ENCODE data around the gene AATK.

Gene AATK

GRCh38 chr17:81115219-81115618 lies 50.8 kb downstream of the AATK start:
- no peak for DNase-seq (ENCODE audit: low read depth, low spot score)

- DNase-seq (ENCODE audit: low read depth, low spot score) = no peak
Observed at GRCh38 chr17:81114351-81115093, 51.5 kb downstream of the AATK start.

GRCh38 chr17:81113158-81113724 lies 52.8 kb downstream of the AATK start:
- DNase-seq (ENCODE audit: low read depth, low spot score) = no peak

GRCh38 chr17:81112450-81112849 lies 53.6 kb downstream of the AATK start:
- DNase-seq (ENCODE audit: low read depth, low spot score) = no peak

- no peak for DNase-seq (ENCODE audit: low read depth, low spot score)
Observed at GRCh38 chr17:81111066-81111465, 55.0 kb downstream of the AATK start.

- DNase-seq (ENCODE audit: low read depth, low spot score) = no peak
Observed at GRCh38 chr17:81110488-81111040, 55.5 kb downstream of the AATK start.

GRCh38 chr17:81109957-81110356 lies 56.1 kb downstream of the AATK start:
- DNase-seq (ENCODE audit: low read depth, low spot score) = no peak

GRCh38 chr17:81108220-81108619 lies 57.8 kb downstream of the AATK start:
- no peak for DNase-seq (ENCODE audit: low read depth, low spot score)

- no peak for DNase-seq (ENCODE audit: low read depth, low spot score)
Observed at GRCh38 chr17:81106716-81107115, 59.3 kb downstream of the AATK start.

- DNase-seq (ENCODE audit: low read depth, low spot score) = no peak
Observed at GRCh38 chr17:81103379-81103778, 62.6 kb downstream of the AATK start.

GRCh38 chr17:81102869-81103268 lies 63.2 kb downstream of the AATK start:
- no peak for DNase-seq (ENCODE audit: low read depth, low spot score)

GRCh38 chr17:81102352-81102751 lies 63.7 kb downstream of the AATK start:
- DNase-seq (ENCODE audit: low read depth, low spot score) = no peak

- DNase-seq (ENCODE audit: low read depth, low spot score) = no peak
Observed at GRCh38 chr17:81101614-81102306, 64.3 kb downstream of the AATK start.

GRCh38 chr17:81100668-81101067 lies 65.4 kb downstream of the AATK start:
- no peak for DNase-seq (ENCODE audit: low read depth, low spot score)

GRCh38 chr17:81099888-81100287 lies 66.1 kb downstream of the AATK start:
- DNase-seq (ENCODE audit: low read depth, low spot score) = no peak

- no peak for DNase-seq (ENCODE audit: low read depth, low spot score)
Observed at GRCh38 chr17:81097943-81098308, 68.1 kb downstream of the AATK start.

GRCh38 chr17:81097134-81097942 lies 68.7 kb downstream of the AATK start:
- peak; percentile 63 for DNase-seq (ENCODE audit: low read depth, low spot score)

- DNase-seq (ENCODE audit: low read depth, low spot score) = no peak
Observed at GRCh38 chr17:81096741-81097133, 69.3 kb downstream of the AATK start.

- DNase-seq (ENCODE audit: low read depth, low spot score) = no peak
Observed at GRCh38 chr17:81095383-81095762, 70.6 kb downstream of the AATK start.

- DNase-seq (ENCODE audit: low read depth, low spot score) = peak; percentile 93
Observed at GRCh38 chr17:81094509-81095382, 71.3 kb downstream of the AATK start.
